LNCAP (cell line): ENCODE measurements around the gene MADD.

Experiments used
- CTCF ChIP-seq: fragments of 450-650 bp; IDR thresholded peaks from 2 replicates; pipeline ENCODE4 v1.5.1; 2017; ENCODE audit warnings: mild to moderate bottlenecking

MADD gene

GRCh38 chr11:47332791-47333525, 63.0 kb downstream of the MADD start:
- TF ChIP-seq CTCF, result no peak

- no peak for TF ChIP-seq CTCF
Measured at GRCh38 chr11:47333526-47333845, 63.6 kb downstream of the MADD start.

DNA sequence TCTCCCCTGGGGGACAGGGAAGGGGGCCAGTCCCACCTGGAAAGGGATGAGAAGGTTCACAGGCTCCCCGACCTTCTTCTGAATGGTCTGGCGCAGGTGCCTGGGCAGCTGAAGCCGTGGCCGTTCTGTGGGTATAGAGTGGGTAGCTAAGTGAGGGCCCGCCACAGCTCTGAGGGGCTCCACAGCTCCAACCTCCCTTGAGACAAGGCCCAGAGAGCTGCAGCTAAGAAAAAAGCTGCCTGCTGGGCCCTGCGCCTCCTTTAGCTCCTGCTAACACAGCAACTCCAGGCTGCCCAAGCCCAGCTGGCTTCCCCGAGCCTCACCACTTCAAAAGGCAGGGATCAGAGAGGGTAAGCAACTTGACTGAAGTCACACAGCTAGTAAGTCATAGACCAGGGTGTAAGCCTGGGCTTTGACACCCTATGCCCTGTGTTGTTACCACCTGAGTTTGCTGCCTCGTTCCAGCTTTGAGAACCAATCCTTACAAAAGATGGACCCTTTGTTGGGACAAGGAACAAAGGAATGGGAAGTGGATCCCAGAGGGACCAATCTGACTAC, 64.0 kb downstream of the MADD start:
- no peak for TF ChIP-seq CTCF

GRCh38 chr11:47335733-47336132, 65.8 kb downstream of the MADD start:
- TF ChIP-seq CTCF, result no peak

DNA sequence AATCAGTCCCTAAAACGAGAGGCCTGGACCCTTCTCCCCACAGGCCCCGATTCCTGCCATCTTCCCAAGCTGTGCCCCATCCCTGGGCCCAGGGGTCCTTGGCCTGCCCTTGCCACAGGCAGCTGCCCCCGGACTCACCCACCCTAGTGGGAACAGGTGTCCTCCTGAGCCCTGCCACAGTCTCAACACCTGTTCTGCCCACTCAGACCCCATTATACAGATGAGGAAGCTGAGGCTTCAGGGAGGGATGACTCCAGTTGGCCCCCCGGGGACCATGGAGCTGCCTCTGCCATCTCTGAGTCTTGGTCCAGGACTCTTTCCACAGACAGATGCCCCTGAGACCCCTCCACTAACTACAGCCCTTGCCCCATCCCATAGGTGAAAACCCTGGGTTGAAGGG, 66.7 kb downstream of the MADD start:
- TF ChIP-seq CTCF, result no peak

DNA sequence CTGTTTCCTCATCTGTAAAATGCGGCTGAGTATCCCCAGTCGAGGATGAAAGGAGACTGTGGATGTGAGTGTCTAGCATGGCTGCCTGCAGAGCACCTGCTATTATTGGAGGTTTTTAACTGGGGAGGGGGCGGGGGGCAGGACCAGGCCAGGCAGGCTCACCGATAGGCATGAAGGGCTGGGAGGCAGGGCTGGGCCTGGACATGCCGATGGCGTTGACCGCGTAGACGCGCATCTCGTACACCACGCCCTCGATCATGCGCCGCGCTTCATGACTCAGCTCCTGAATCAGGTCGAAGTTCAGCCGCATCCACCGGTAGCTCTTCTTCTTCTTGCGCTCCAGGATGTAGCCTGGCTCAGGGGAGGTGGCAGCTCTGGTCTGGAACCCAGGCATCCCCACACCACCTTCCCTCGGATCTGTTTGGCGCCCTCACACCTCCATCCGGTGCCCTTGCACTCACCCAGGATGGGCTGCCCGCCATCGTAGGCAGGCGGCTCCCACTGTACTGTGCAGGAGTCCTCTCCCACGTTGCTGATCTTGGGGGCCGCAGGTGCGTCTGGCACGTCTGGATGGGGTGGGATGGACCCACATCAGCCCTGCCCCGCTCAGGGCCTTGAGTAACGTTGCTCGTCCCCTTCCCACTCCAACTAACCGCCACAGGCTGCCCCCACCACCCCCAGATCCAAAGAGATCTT, 67.4 kb downstream of the MADD start:
- TF ChIP-seq CTCF, result no peak

- TF ChIP-seq CTCF, result no peak
Measured at GRCh38 chr11:47338396-47339241, 68.7 kb downstream of the MADD start.
